ENCODE data around the gene ZNF771.
"Not testable (repeated sequence)": the region's sequence is repeated elsewhere in the genome, so short reads cannot be mapped to it uniquely, and the experiment has no call there.

Gene ZNF771

GRCh38 chr16:30437511-30438046 is 30.2 kb downstream of the ZNF771 start:
- Mint-ChIP-seq H3K27ac (ENCODE audit: low read depth) (no peak overlapping the region), H3K4me3 (no peak overlapping the region), H3K27me3 (no peaks in the 10 kb centered on the region), H3K4me1 (peaks cover 17% of the 10 kb centered on the region), H3K36me3 (ENCODE audit: insufficient read depth) (no peaks in the 10 kb centered on the region), H3K9me3 (no peaks in the 10 kb centered on the region)
- DNase-seq (ENCODE audit: low spot score in 2 of 2) (no peak), ATAC-seq (replicated peaks; ENCODE audit: extremely low read depth, poor library complexity, severe bottlenecking) (no peak)

GRCh38 chr16:30438835-30439234 is 31.4 kb downstream of the ZNF771 start:
- no peaks in the 10 kb centered on the region for H3K27me3 Mint-ChIP-seq
- H3K27ac Mint-ChIP-seq (ENCODE audit: low read depth): no peak overlapping the region
- peaks cover 26% of the 10 kb centered on the region for H3K4me1 Mint-ChIP-seq
- no peaks in the 10 kb centered on the region for H3K9me3 Mint-ChIP-seq
- H3K36me3 Mint-ChIP-seq (ENCODE audit: insufficient read depth): peaks cover 4% of the 10 kb centered on the region
- no peak overlapping the region for H3K4me3 Mint-ChIP-seq
- DNase-seq (ENCODE audit: low spot score in 2 of 2) (no peak), ATAC-seq (replicated peaks; ENCODE audit: extremely low read depth, poor library complexity, severe bottlenecking) (no peak)

- no peak overlapping the region for H3K27ac Mint-ChIP-seq (ENCODE audit: low read depth)
- H3K27me3 Mint-ChIP-seq: no peaks in the 10 kb centered on the region
- H3K4me1 Mint-ChIP-seq: peaks cover 27% of the 10 kb centered on the region
- H3K4me3 Mint-ChIP-seq: no peak overlapping the region
- no peak for ATAC-seq (replicated peaks; ENCODE audit: extremely low read depth, poor library complexity, severe bottlenecking)
- DNase-seq (ENCODE audit: low spot score in 2 of 2): no peak
- peaks cover 4% of the 10 kb centered on the region for H3K36me3 Mint-ChIP-seq (ENCODE audit: insufficient read depth)
- no peaks in the 10 kb centered on the region for H3K9me3 Mint-ChIP-seq
Observed at GRCh38 chr16:30439720-30440348, 32.4 kb downstream of the ZNF771 start.

GRCh38 chr16:30443631-30444030 is 36.2 kb downstream of the ZNF771 start:
- Mint-ChIP-seq H3K36me3 (ENCODE audit: insufficient read depth) (peaks cover 11% of the 10 kb centered on the region), H3K4me3 (peak overlapping the region; percentile 92), H3K27ac (ENCODE audit: low read depth) (no peak overlapping the region), H3K4me1 (peaks cover 36% of the 10 kb centered on the region), H3K9me3 (no peaks in the 10 kb centered on the region), H3K27me3 (no peaks in the 10 kb centered on the region)
- ATAC-seq (replicated peaks; ENCODE audit: extremely low read depth, poor library complexity, severe bottlenecking): no peak
- no peak for DNase-seq (ENCODE audit: low spot score in 2 of 2)

GRCh38 chr16:30444231-30445148 is 37.1 kb downstream of the ZNF771 start:
- Mint-ChIP-seq H3K27ac (ENCODE audit: low read depth) (peak overlapping the region; percentile 94), H3K9me3 (no peaks in the 10 kb centered on the region), H3K36me3 (ENCODE audit: insufficient read depth) (peaks cover 11% of the 10 kb centered on the region), H3K4me3 (peak overlapping the region; percentile 92), H3K27me3 (no peaks in the 10 kb centered on the region), H3K4me1 (peaks cover 36% of the 10 kb centered on the region)
- no peak for ATAC-seq (replicated peaks; ENCODE audit: extremely low read depth, poor library complexity, severe bottlenecking)
- DNase-seq (ENCODE audit: low spot score in 2 of 2): no peak

- Mint-ChIP-seq H3K9me3 (no peaks in the 10 kb centered on the region), H3K27ac (ENCODE audit: low read depth) (peak overlapping the region; percentile 94), H3K4me1 (peaks cover 36% of the 10 kb centered on the region), H3K27me3 (no peaks in the 10 kb centered on the region), H3K36me3 (ENCODE audit: insufficient read depth) (peaks cover 11% of the 10 kb centered on the region), H3K4me3 (peak overlapping the region; percentile 92)
- DNase-seq (ENCODE audit: low spot score in 2 of 2): no peak
- ATAC-seq (replicated peaks; ENCODE audit: extremely low read depth, poor library complexity, severe bottlenecking): no peak
Observed at GRCh38 chr16:30445149-30445407, 37.7 kb downstream of the ZNF771 start.

- ATAC-seq (replicated peaks; ENCODE audit: extremely low read depth, poor library complexity, severe bottlenecking): peak; percentile 89
Observed at GRCh38 chr16:30445408-30446202, 38.2 kb downstream of the ZNF771 start, which contains the start of gene SEPHS2. Gene SEPHS2, minus strand, starts transcription at chr16:30445874. Its CDS starts 147 bp downstream, at chr16:30445727.

GRCh38 chr16:30446203-30446595 is 38.8 kb downstream of the ZNF771 start:
- H3K4me1 Mint-ChIP-seq: peaks cover 42% of the 10 kb centered on the region
- ATAC-seq (replicated peaks; ENCODE audit: extremely low read depth, poor library complexity, severe bottlenecking) (no peak), DNase-seq (ENCODE audit: low spot score in 2 of 2) (no peak)
- peak overlapping the region; percentile 92 for H3K4me3 Mint-ChIP-seq
- no peaks in the 10 kb centered on the region for H3K27me3 Mint-ChIP-seq
- peaks cover 17% of the 10 kb centered on the region for H3K36me3 Mint-ChIP-seq (ENCODE audit: insufficient read depth)
- H3K27ac Mint-ChIP-seq (ENCODE audit: low read depth): peak overlapping the region; percentile 94
- H3K9me3 Mint-ChIP-seq: no peaks in the 10 kb centered on the region

More at GRCh38 chr16:30445408-30446202, 38.2 kb downstream of the ZNF771 start, which contains the start of gene SEPHS2:
- no peaks in the 10 kb centered on the region for H3K27me3 Mint-ChIP-seq
- peak within 1 kb of the TSS; percentile 92 for H3K4me3 Mint-ChIP-seq
- H3K9me3 Mint-ChIP-seq: no peaks in the 10 kb centered on the region
- peaks cover 39% of the 10 kb centered on the region for H3K4me1 Mint-ChIP-seq
- H3K27ac Mint-ChIP-seq (ENCODE audit: low read depth): peak within 1 kb of the TSS; percentile 94
- H3K36me3 Mint-ChIP-seq (ENCODE audit: insufficient read depth): peaks cover 15% of the 10 kb centered on the region
- DNase-seq (ENCODE audit: low spot score in 2 of 2): peak; percentile 93 to 95

- peaks cover 19% of the 10 kb centered on the region for H3K36me3 Mint-ChIP-seq (ENCODE audit: insufficient read depth)
- no peaks in the 10 kb centered on the region for H3K9me3 Mint-ChIP-seq
- peaks cover 48% of the 10 kb centered on the region for H3K4me1 Mint-ChIP-seq
- H3K27me3 Mint-ChIP-seq: no peaks in the 10 kb centered on the region
- H3K4me3 Mint-ChIP-seq: no peak overlapping the region
- no peak for DNase-seq (ENCODE audit: low spot score in 2 of 2)
- H3K27ac Mint-ChIP-seq (ENCODE audit: low read depth): no peak overlapping the region
- no peak for ATAC-seq (replicated peaks; ENCODE audit: extremely low read depth, poor library complexity, severe bottlenecking)
Observed at GRCh38 chr16:30447512-30448226, 40.3 kb downstream of the ZNF771 start.

GRCh38 chr16:30449116-30449435 is 41.7 kb downstream of the ZNF771 start:
- no peak for ATAC-seq (replicated peaks; ENCODE audit: extremely low read depth, poor library complexity, severe bottlenecking)
- Mint-ChIP-seq H3K27me3 (no peaks in the 10 kb centered on the region), H3K27ac (ENCODE audit: low read depth) (no peak overlapping the region), H3K4me3 (no peak overlapping the region), H3K4me1 (peaks cover 42% of the 10 kb centered on the region), H3K9me3 (no peaks in the 10 kb centered on the region), H3K36me3 (ENCODE audit: insufficient read depth) (peaks cover 15% of the 10 kb centered on the region)
- no peak for DNase-seq (ENCODE audit: low spot score in 2 of 2)

GRCh38 chr16:30452709-30453580 is 45.5 kb downstream of the ZNF771 start:
- not testable (repeated sequence) for H3K27ac Mint-ChIP-seq (ENCODE audit: low read depth)

More at GRCh38 chr16:30452709-30453580, 45.5 kb downstream of the ZNF771 start:
- peaks cover 11% of the 10 kb centered on the region for H3K36me3 Mint-ChIP-seq (ENCODE audit: insufficient read depth)
- H3K4me1 Mint-ChIP-seq: peaks cover 55% of the 10 kb centered on the region
- H3K4me3 Mint-ChIP-seq; ATAC-seq (replicated peaks; ENCODE audit: extremely low read depth, poor library complexity, severe bottlenecking); DNase-seq (ENCODE audit: low spot score in 2 of 2); H3K9me3 Mint-ChIP-seq; H3K27me3 Mint-ChIP-seq: not testable (repeated sequence)

Measured in central memory CD8-positive, alpha-beta T cell (primary cell).